Glutamatergic neuron (in vitro differentiated cells): ENCODE results near the gene MLLT1. TPM values are rescaled to one million over a fixed set of nuclear protein-coding genes. Genes with fewer than 3 reads are reported as not detected.

Experiments used
- DNase-seq: peaks from one replicate; pipeline ENCODE4 v3.0.0; 2022
- H3K27ac Mint-ChIP-seq: one replicate; pipeline ENCODE4 v1.8.0; 2020; ENCODE audit warnings: mild to moderate bottlenecking, mixed read lengths, inconsistent platforms; ENCODE audit not compliant: unreplicated experiment
- H3K27me3 Mint-ChIP-seq: one replicate; pipeline ENCODE4 v1.8.0; 2020; ENCODE audit warnings: mild to moderate bottlenecking, moderate library complexity, mixed read lengths, inconsistent platforms; ENCODE audit not compliant: unreplicated experiment
- H3K36me3 Mint-ChIP-seq: one replicate; pipeline ENCODE4 v1.8.0; 2020; ENCODE audit warnings: mild to moderate bottlenecking, mixed read lengths, inconsistent platforms; ENCODE audit not compliant: unreplicated experiment
- H3K4me1 Mint-ChIP-seq: one replicate; pipeline ENCODE4 v1.8.0; 2020; ENCODE audit warnings: mild to moderate bottlenecking, low read depth, mixed read lengths, inconsistent platforms; ENCODE audit not compliant: unreplicated experiment
- H3K4me3 Mint-ChIP-seq: one replicate; pipeline ENCODE4 v1.8.0; 2020; ENCODE audit warnings: mild to moderate bottlenecking, mixed read lengths, inconsistent platforms; ENCODE audit not compliant: unreplicated experiment
- H3K9me3 Mint-ChIP-seq: one replicate; pipeline ENCODE4 v1.8.0; 2020; ENCODE audit warnings: mild to moderate bottlenecking, moderate library complexity, mixed read lengths, inconsistent platforms; ENCODE audit not compliant: unreplicated experiment
- total RNA-seq: library from RNA; stranded (reverse); fragmentation: NEBNext Ultra II Directional; extraction: Animal tissue kit (Norgen Biotek cat#: 25700); gene quantifications from one replicate; pipeline ENCODE4 v1.2.1, GENCODE V29; 2021; ENCODE audit not compliant: unreplicated experiment
- TF ChIP-seq, protein P1 (sequence below): fragments of 200-600 bp; sonication (generic); IDR thresholded peaks from one replicate; pipeline ENCODE4 v1.5.0; 2021; ENCODE audit not compliant: partially characterized antibody, unreplicated experiment

The MLLT1 gene
- total RNA-seq, 1 donor from 2014 or later = 52.9 TPM

DNA sequence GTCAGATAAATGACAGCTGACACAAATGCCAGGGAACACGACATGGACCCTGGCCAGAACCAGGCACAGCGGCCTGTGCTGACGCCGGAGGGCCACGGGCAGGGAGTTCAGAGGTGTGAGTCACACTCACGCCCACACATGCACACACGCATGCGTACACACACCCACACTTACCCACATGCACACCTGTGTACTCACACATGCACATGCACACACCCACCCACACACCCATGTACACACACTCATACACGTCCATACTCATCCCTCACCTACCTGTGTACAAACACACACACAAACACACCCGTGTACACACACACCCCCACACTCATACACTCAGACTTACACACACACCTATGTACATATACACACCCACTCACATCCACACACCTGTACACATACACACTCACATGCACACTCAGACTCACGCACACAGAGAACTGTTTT is 40.4 kb downstream of the MLLT1 start:
- no peak for DNase-seq
- peaks cover 17% of the 10 kb centered on the region for H3K9me3 Mint-ChIP-seq
- no peaks in the 10 kb centered on the region for H3K36me3 Mint-ChIP-seq
- H3K4me3 Mint-ChIP-seq = no peak overlapping the region
- H3K27me3 Mint-ChIP-seq = peaks cover 16% of the 10 kb centered on the region
- H3K27ac Mint-ChIP-seq = peak overlapping the region; percentile 63
- peaks cover 61% of the 10 kb centered on the region for H3K4me1 Mint-ChIP-seq
- TF ChIP-seq, protein P1, sequence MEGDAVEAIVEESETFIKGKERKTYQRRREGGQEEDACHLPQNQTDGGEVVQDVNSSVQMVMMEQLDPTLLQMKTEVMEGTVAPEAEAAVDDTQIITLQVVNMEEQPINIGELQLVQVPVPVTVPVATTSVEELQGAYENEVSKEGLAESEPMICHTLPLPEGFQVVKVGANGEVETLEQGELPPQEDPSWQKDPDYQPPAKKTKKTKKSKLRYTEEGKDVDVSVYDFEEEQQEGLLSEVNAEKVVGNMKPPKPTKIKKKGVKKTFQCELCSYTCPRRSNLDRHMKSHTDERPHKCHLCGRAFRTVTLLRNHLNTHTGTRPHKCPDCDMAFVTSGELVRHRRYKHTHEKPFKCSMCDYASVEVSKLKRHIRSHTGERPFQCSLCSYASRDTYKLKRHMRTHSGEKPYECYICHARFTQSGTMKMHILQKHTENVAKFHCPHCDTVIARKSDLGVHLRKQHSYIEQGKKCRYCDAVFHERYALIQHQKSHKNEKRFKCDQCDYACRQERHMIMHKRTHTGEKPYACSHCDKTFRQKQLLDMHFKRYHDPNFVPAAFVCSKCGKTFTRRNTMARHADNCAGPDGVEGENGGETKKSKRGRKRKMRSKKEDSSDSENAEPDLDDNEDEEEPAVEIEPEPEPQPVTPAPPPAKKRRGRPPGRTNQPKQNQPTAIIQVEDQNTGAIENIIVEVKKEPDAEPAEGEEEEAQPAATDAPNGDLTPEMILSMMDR = no peak

DNA sequence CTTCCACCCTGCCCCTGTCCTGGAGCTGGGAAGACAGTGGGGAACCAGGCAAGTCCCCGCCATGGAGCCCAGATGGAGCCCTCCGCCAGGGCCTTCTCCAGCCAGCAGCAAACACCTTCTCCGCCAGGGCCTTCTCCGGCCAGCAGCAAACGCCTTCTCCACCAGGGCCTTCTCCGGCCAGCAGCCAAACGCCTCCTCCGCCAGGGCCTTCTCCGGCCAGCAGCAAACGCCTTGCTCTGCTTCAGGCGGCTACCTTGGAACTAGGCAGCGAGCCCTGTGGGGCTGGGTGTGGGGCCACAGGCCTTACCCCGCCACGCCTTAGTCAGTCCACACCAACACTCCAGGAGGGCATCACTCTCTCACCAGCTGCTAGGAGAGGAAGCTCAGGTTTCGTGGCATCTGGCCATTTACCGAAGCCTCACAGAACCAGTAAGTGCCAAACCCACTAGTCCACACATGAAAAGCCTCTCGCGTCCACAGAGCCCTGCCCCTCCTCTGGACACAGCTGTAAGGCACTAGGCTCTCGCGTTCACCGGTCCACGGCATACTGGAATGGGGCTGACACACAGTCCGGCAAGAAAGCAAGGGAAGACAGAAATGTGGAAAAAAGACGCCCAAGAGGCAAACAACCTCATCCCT is 41.0 kb downstream of the MLLT1 start:
- Mint-ChIP-seq H3K27me3 (peaks cover 15% of the 10 kb centered on the region), H3K27ac (peak overlapping the region; percentile 63), H3K4me3 (peak overlapping the region; percentile 57), H3K9me3 (peaks cover 17% of the 10 kb centered on the region), H3K4me1 (peaks cover 59% of the 10 kb centered on the region), H3K36me3 (no peaks in the 10 kb centered on the region)
- peak; percentile 26 for DNase-seq
- TF ChIP-seq, protein P1 = no peak

DNA sequence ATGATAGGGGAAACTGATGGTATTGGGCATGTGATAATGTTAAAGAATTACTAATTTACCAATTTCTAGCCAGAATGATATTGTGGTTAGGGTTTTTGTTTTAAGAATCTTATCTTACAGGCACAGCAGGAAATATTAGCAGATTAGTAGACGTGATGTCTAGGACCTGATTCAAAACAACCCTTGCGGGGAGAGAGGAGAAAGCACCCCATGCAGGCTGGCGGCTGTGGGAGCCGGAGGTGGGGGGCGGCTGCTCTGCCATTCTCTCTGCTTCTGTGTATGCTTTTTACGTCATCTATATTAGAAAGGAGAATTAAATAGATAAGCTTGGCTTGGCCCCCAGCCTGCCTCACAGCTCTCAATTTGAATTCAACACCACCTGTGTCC is 41.5 kb downstream of the MLLT1 start:
- Mint-ChIP-seq H3K9me3 (peaks cover 15% of the 10 kb centered on the region), H3K4me3 (peak overlapping the region; percentile 32), H3K36me3 (no peaks in the 10 kb centered on the region), H3K27ac (peak overlapping the region; percentile 52), H3K4me1 (peaks cover 58% of the 10 kb centered on the region), H3K27me3 (peaks cover 15% of the 10 kb centered on the region)
- no peak for DNase-seq
- TF ChIP-seq, protein P1 = no peak

DNA sequence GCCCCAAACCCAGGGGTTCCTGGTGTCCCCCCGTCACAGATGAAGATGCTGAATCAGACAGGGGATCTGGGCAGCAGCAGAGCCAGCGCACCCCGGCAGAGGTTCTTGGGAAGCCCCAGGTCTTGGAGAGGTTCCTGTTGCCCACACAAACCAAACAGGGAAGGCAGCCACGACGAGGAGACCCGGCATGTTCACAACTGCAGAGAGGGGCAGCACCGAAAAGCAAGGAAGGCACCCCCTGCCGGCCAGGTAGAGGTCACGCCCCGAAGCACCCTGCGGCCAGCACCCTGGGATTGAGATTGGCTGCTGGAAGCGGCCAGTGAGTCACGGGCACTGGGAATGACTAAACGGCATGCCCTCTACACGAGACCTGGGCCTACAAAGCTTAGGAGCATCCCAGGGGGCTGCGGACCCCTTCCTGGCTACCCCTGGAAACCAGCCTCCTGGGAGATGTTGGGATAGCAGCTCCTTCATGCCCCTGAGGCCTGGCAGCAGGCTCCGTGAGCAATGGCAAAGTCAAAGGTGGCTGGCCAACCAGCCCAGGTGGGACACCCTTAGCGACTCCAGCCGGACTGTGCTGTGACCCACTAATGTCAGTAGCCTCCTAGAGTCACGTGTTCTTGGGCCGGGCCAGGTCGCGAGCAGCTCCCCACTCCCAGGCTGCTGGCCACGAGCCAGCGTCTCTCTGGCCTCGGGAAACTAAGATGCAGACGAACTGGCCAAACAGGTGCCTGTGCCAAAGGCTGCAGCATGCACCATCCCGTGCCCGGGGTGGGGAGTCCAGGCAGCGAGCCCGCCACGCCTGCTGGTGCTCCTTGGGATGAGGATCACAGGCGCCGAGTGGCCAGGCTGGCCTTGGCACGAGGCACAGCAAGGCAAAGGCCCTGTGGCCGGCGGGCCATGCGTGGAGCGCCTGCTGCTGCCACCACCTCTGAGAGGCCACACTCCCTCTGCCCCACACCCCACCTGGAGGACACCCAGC is 43.2 kb downstream of the MLLT1 start:
- DNase-seq = no peak
- no peak overlapping the region for H3K27ac Mint-ChIP-seq

More for the DNA sequence above, 43.2 kb downstream of the MLLT1 start:
- peaks cover 5% of the 10 kb centered on the region for H3K36me3 Mint-ChIP-seq
- peaks cover 56% of the 10 kb centered on the region for H3K4me1 Mint-ChIP-seq
- H3K27me3 Mint-ChIP-seq = peaks cover 23% of the 10 kb centered on the region
- peaks cover 17% of the 10 kb centered on the region for H3K9me3 Mint-ChIP-seq
- no peak overlapping the region for H3K4me3 Mint-ChIP-seq
- TF ChIP-seq, protein P1 = no peak
